Measurements from ENCODE around the gene MALAT1. TPM values are rescaled to one million over a fixed set of nuclear protein-coding genes. Genes with fewer than 3 reads are reported as not detected.

The MALAT1 gene
- total RNA-seq, 3 donors from 2014 or later = 10,779 to 14,350 (median 11,224) TPM

- H3K4me1 ChIP-seq (ENCODE audit: low read depth) = peaks cover 19% of the 10 kb centered on the region
- ATAC-seq = no peak
- no peak for DNase-seq
- no peak overlapping the region for H3K4me3 ChIP-seq
- H3K9me3 ChIP-seq = no peaks in the 10 kb centered on the region
- TF ChIP-seq CTCF (IDR thresholded peaks at IDR 0.05) = no peak
- intact Hi-C loops (cut with DNase I, micrococcal nuclease) = no loop called here
- no peaks in the 10 kb centered on the region for H3K36me3 ChIP-seq (ENCODE audit: low read depth)
Measured at GRCh38 chr11:65549096-65549495, 50.3 kb downstream of the MALAT1 start.

- Histone ChIP-seq H3K9me3 (no peaks in the 10 kb centered on the region), H3K4me1 (ENCODE audit: low read depth) (peaks cover 19% of the 10 kb centered on the region), H3K4me3 (no peak overlapping the region), H3K36me3 (ENCODE audit: low read depth) (no peaks in the 10 kb centered on the region)
- peak; percentile 88 for TF ChIP-seq CTCF (IDR thresholded peaks at IDR 0.05)
- peak; percentile 83 for ATAC-seq
- DNase-seq = peak; percentile 87 to 94 (median 91)
- intact Hi-C loops (cut with DNase I, micrococcal nuclease) = no loop called here
Measured at GRCh38 chr11:65551572-65552387, 52.9 kb downstream of the MALAT1 start.

DNA sequence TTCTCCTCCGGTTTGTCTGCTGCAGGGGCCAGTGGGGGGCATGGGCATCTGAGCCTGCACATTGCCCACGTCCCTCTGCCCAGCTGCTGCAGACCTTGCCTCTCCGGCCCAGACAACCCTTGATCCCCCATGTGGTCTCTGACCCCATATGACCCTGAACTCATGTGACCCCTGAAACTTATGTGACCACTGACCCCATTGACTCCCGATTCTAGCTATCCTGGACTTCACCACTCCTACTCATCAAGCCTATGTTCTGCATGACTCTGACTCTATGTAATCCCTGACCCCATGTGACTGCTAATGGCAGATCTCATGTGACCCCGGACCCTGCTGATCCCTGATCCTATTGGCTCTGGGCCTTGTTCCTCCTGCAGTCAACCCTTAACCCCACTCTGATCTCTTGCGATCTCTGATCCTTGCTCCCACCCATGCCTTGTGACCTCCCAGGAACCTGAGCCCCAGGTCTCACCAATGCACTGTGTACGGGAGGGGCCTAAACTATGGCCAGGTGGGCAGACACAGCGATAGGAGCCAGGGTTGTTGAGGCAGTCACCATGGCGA lies 53.6 kb downstream of the MALAT1 start:
- Histone ChIP-seq H3K36me3 (ENCODE audit: low read depth) (no peaks in the 10 kb centered on the region), H3K9me3 (no peaks in the 10 kb centered on the region), H3K4me3 (no peak overlapping the region), H3K4me1 (ENCODE audit: low read depth) (peaks cover 19% of the 10 kb centered on the region)
- no peak for DNase-seq
- intact Hi-C loops (cut with DNase I, micrococcal nuclease) = no loop called here
- TF ChIP-seq CTCF (IDR thresholded peaks at IDR 0.05) = no peak
- ATAC-seq = no peak

- ATAC-seq (peak; percentile 1), DNase-seq (peak; percentile 52 to 79 (median 64))
- Histone ChIP-seq H3K4me1 (ENCODE audit: low read depth) (peaks cover 20% of the 10 kb centered on the region), H3K36me3 (ENCODE audit: low read depth) (no peaks in the 10 kb centered on the region), H3K4me3 (no peak overlapping the region), H3K9me3 (no peaks in the 10 kb centered on the region)
- intact Hi-C loops (cut with DNase I, micrococcal nuclease) = no loop called here
- TF ChIP-seq CTCF (IDR thresholded peaks at IDR 0.05) = no peak
Measured at GRCh38 chr11:65553301-65554001, 54.6 kb downstream of the MALAT1 start.

- H3K4me1 ChIP-seq (ENCODE audit: low read depth) = peaks cover 27% of the 10 kb centered on the region
- H3K36me3 ChIP-seq (ENCODE audit: low read depth) = no peaks in the 10 kb centered on the region
- no peak for ATAC-seq
- H3K4me3 ChIP-seq = no peak overlapping the region
- no peaks in the 10 kb centered on the region for H3K9me3 ChIP-seq
- no peak for TF ChIP-seq CTCF (IDR thresholded peaks at IDR 0.05)
- no peak for DNase-seq
- intact Hi-C loops (cut with DNase I, micrococcal nuclease) = no loop called here
Measured at GRCh38 chr11:65554057-65554818, 55.4 kb downstream of the MALAT1 start.
